Stimulated activated CD4-positive, alpha-beta T cell treated with anti-CD3 and anti-CD28 coated beads, Interleukin-15, amount 100 ng/mL, for 1 hour (primary cell): ENCODE data around the gene ZFYVE21.
A peak's percentile ranks its signal among the peaks of the same experiment; 100 is the strongest.

Source experiments
- DNase-seq, 2 donors: peaks; one replicate each; pipeline ENCODE4 v3.0.0-alpha.2; 2020; ENCODE audit warnings: low read depth in 1 of 2, low spot score in 1 of 2

ZFYVE21 gene

GRCh38 chr14:103715052-103716000 lies at the start of gene ZFYVE21, which contains the start of gene XRCC3:
Gene ZFYVE21 (plus strand): TSS chr14:103715810. CDS start chr14:103715842, 32 bp downstream.
Gene XRCC3 (minus strand): TSS chr14:103715451. CDS start chr14:103711087, 4,364 bp downstream.
- DNase-seq, result peak; percentile 98 to 99

GRCh38 chr14:103667671-103668070 lies 47.9 kb upstream of the ZFYVE21 start:
- no peak for DNase-seq

- no peak for DNase-seq
Measured at GRCh38 chr14:103668117-103668516, 47.5 kb upstream of the ZFYVE21 start.

- DNase-seq, result no peak
Measured at GRCh38 chr14:103669370-103669769, 46.2 kb upstream of the ZFYVE21 start.

DNA sequence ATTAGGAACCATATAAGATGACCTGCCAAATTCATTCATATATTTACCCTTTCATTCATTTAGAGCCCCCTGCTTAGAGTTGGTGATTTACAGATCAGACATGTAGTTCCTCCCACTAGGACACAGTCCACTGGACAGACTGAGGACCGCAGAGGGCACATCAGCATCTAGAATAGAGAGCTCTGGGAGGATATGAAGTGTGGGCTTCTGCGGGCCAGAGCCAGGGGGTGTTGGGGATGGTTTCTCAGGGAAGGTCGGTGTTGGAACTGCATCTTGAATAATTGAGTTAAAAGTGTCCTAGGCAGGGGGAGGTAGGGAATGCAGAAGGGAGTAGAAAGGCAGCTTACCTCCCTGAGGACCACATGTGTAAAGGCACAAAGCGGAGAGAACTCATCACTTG lies 43.7 kb upstream of the ZFYVE21 start:
- DNase-seq, result no peak

- no peak for DNase-seq
Measured at GRCh38 chr14:103675957-103676356, 39.7 kb upstream of the ZFYVE21 start.

GRCh38 chr14:103676881-103677675 lies 38.5 kb upstream of the ZFYVE21 start:
- DNase-seq, result no peak

DNA sequence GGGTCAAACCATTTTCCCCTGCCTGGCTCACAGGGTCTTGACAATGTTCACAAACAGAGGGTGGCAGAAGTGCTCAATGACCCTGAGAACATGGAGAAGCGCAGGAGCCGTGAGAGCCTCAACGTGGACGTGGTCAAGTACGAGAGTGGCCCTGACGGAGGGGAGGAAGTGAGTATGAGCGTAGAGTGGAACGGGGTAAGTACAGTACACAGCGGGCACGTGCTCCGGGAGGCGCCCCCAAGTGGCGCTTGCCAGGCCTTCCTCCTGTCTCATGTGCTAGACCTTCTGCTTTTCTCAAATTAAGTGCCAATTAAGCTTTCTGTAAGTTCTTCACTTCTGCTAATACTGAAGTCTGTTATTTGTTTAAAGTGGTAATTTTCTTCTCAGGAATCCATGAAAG lies 36.3 kb upstream of the ZFYVE21 start:
- DNase-seq, result peak in 1 of 2 donors; percentile 31

- no peak for DNase-seq
Measured at GRCh38 chr14:103680491-103681231, 34.9 kb upstream of the ZFYVE21 start.

DNA sequence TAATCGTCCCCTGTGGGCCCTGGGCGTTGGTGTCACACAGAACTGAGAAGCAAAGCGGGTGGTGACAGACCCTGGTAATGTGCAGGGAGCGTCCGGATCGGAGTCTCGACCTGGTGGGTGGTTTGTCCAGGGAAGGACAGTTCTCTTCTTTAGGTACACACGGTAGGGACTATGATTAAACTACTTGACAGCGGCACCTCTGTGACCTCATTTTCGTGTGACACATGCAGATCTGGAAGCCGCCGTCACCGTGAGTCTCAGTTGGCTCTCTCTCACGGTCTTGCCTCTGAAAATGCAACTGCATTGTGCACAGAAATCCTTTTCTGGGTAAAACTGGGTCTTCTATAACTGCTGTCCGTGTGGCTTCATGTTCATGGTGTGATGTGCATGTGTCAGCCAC lies 32.5 kb upstream of the ZFYVE21 start:
- no peak for DNase-seq

GRCh38 chr14:103684471-103684870 lies 31.1 kb upstream of the ZFYVE21 start:
- DNase-seq, result no peak

GRCh38 chr14:103684871-103685270 lies 30.7 kb upstream of the ZFYVE21 start:
- no peak for DNase-seq

DNA sequence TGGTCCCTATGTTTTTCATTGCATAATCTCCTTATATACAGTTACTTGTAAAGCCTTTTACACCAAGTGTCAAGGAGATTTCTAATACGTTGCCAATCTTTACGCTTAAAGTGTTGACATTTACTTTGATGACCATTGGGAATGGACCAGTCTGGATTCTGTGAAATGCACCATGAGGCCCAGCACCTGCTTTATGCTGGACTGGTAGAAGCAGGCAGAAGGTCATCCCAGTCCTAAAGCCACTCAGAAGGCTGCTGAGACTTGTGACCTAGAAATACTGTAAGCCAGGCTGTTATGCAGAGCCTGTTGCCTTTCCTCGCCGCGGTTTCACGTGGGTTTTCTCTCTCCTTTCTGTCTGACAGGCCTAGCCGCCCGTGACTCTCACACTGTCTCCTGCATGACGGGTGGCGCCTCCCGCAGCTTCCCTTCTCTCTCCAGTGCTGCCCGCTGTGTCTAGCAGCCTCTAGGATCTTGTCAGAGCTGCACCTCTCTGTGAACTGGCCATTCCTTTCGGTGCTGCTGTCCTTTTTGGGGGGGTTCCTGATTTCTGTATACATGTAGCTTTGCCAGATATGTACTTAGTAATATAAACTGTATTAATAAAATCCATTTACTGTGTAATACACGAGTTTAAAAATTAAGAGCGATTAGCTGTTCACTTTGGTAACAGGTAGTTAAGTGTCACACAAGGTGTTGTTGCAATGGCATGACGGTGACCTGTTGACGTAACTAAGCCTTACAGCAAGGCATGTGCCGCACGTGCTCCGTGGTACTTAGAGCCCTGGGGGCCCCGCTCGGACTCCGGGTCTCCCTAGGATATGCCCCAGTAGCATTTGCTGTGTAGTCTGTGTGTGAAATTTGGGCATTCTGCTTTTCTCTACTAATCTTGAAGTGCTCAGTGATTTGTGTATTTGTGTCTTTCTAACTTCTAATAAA lies 30.1 kb upstream of the ZFYVE21 start:
- DNase-seq, result no peak

DNA sequence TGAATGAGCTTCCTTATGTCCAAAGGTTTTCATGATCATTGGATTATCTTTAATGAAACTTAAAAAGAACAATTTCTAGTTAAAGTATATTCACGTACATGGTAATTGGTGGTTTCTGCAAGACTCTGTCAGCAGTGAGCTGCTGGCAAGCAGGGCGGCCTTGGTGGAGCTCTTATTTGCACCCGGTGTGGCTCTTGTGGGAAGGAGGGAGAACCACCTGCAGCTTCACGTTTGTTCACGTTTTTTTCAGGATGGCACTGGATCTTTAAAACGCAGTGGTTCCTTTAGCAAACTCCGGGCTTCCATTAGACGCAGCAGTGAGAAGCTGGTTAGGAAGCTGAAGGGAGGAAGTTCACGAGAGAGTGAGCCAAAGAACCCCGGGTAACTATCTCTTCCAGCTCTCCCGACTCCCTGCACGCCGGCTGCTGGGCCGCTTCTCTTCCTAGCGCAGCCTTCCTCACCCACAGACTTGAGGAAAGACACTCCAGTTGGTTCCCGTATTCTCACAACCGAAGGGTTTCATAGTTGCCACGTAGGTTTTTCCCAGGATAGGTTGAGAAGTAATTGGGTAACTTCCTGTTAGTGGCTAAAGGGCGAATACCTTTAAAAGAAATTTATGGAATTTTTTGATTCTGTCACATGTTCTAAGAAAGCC lies 28.7 kb upstream of the ZFYVE21 start:
- no peak for DNase-seq

GRCh38 chr14:103687712-103688111 lies 27.9 kb upstream of the ZFYVE21 start:
- DNase-seq, result no peak

DNA sequence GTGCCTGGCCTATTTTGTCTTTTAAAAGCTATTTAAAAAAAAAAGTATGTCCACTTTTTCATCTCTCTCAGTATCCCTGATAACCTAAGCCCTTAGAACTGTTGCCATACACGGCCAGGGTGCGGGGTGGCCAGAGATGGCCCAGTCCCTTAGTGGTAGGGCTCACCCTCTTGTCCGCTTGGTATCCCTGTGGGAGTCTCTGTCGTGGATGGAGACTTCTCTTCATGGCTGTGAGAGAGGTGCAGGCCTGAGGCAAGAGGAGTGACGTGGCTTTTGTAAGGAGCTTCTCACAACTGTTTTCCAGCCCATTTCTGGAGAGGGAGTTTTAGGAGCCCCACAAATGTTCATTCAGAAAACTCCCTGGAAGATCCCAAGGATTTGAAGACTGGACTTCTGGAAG lies 27.2 kb upstream of the ZFYVE21 start:
- DNase-seq, result no peak

DNA sequence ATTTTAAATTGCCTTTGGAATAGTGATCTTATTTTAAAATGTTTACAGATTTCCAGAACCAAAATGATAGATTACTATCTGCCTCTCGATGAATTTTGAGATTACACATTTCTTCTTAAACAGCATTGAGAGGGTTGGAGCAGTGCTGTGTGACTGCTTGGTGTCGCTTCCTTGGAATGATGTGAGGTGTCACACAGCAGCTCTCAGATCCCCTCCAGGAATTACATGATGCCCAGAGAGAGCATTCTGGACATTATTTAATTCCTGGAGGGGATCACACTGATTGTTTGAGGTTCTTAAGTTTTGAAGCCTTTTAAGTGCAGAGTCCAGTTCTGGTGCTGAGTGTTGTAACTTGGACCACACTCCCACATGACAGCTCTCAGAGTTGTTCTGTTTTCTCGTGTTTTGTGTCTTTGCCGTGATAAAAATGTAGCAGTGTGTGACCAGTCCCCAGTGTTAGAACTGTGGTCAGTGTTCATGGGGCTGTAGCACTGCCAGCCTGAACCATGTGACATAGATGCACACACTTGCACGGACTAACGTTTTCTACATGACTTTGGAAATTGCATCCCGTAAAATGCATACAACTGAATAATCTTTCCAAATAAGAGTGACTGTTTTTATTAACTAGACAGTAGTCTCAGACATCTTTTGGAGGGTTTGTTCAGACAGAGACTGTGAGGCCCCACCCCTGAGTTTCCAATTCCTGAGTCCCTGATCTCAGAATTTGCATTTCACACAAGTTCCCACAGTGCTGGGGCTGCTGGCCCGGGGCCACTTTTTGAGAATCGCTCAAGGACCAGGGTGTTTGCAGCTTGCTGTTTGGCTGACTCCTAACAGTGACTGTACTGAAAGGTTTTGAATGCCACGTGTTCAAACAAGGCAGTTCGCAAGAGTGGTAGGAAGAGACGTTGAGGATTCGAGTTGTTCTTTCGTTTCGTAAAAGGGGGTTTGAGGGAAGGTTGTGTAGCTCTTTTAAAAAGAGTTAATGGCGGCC lies 26.4 kb upstream of the ZFYVE21 start:
- DNase-seq, result no peak

DNA sequence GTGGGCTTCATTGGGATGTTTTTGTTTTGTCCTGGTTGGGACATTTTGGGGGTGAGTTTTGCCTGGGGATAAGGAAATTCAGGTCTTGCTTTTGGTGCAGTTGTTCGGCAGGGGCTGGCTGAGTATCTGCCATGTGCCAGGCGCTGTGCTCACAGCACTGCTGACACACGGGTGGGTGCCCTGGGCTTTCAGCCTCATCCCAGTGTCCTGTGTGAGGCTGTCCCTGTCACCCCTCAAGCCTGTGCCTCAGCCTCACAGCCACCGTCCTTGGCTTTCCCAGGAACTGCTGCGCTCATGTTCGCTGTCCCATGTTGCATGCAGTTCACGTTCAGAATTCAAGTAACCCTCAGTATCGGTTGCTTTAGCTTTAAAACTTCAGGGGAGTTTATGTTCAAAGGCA lies 25.3 kb upstream of the ZFYVE21 start:
- no peak for DNase-seq
